Stimulated activated CD8-positive, alpha-beta memory T cell treated with anti-CD3 and anti-CD28 coated beads, Interleukin-4, amount 100 ng/mL, for 4 hours (primary cell): ENCODE measurements around the gene KLHL29.

Source experiments
- DNase-seq, 2 donors: peaks; one replicate each; pipeline ENCODE4 v3.0.0-alpha.2; 2020; ENCODE audit warnings: low read depth in 2 of 2, low spot score in 1 of 2

Gene KLHL29

DNA sequence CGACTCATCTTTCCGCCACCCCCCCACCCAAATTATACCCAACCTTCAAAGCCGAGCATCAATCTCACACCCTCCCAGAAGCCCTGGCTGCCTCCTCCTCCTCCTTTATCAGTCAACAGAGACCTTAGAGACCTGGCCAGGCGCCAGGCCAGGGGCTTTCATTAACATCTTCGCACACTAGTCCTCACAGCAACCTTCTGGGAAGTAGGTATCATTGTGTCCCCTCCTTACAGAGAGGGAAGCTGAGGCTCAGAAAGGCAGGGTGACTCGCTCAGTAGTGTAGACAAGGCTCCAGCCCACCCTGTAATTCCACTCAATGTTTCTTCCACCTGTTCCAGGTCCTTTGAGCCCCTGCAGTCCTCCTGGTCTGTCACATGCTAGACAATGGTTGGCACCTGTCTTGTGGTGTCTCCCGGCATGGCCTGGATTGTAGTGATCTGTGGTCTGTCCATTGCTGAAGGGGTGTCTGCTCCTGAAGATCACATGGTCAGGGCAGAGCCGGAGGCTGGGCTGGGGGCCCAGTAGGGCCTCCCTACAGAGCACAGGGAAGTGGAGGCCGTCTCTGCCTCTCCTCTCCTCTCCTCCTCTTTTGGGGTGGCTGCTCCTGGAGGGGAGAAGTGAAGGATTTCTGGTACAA is 36.0 kb downstream of the KLHL29 start:
- DNase-seq = no peak

GRCh38 chr2:23422089-23423061 is 37.4 kb downstream of the KLHL29 start:
- DNase-seq = no peak

DNA sequence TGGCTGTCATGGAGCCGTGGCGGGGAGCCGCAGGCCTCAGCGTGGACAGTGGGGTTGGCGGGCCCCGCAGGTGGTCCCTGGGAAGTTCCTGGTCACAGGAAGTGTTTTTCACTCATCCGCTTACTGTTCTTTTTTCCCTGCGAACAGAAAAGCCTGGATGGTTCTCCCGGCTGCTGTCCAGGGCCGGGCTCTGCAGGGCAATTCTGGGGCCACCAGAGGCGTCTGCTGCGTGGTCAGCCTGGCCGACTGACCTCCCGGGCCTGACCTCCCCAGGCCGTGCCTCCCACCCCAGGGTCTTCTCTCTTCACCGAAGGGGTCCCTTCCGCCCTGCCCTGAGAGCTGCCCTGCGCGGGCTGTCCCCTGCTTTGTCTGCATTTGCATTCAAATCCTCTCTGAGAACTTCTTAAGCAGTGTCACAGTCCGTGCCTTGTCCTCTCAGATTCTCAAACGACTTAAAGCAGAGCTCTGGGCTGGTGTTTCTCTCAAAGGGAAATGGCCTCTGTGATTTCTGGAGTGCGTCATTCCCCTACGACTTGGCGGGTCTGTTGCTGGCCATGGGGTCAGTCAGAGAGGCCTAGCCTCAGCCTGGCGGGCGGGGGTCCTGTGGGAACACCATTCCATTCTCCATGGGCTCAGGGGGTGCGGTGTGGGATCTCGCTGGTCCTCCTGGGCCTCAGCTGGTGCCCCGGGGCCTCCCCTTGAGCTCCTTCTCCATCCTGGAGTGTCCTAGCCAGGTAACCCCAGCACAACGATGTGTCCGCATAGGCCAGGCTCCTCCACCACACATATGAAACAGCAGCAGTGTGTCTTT is 38.3 kb downstream of the KLHL29 start:
- DNase-seq = no peak

- no peak for DNase-seq
Observed at GRCh38 chr2:23423873-23424680, 39.1 kb downstream of the KLHL29 start.

DNA sequence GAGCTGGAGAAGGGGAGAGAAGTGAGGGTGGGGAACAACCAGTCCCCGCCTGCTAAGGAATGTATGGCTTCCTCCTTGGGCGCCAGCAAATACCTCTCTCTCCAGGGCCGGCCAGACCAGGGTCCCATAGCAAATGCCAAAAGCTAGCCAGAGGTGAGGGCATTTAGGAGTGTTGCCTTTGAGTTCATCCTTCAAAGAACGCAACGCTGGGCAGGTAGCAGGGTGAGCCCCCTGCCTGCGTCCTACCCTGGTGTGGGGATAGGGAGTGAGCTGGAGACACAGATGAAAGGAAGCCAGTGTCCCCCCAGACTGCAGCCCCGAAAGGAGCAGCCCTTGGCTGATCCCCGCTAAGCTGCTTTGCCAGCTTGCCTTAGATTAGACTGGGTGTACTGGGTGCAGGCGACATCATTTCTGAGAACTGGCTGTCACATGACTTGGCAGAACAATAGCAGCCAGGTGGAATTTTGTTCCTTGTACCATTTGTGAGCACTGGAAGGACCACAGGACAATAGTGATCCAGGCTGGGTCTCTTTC is 40.4 kb downstream of the KLHL29 start:
- no peak for DNase-seq

DNA sequence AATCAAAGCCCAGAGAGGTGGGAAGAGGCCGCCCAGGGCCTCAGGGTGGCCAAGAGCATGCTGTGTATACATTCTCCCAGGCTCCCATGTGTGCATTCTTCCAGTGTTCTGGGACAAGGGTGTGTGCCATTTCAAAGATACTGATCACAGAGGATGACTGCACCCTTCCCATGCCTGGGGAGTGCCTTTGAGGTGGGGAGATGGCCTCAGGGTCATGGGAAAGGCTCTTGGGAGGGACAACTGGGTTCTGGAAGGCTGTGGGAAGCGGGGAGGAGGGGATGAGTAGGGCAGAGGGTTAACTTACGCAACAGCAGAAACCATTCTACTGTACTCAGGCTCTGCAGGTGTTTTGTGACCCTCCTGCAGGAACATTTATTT is 40.9 kb downstream of the KLHL29 start:
- DNase-seq = no peak

DNA sequence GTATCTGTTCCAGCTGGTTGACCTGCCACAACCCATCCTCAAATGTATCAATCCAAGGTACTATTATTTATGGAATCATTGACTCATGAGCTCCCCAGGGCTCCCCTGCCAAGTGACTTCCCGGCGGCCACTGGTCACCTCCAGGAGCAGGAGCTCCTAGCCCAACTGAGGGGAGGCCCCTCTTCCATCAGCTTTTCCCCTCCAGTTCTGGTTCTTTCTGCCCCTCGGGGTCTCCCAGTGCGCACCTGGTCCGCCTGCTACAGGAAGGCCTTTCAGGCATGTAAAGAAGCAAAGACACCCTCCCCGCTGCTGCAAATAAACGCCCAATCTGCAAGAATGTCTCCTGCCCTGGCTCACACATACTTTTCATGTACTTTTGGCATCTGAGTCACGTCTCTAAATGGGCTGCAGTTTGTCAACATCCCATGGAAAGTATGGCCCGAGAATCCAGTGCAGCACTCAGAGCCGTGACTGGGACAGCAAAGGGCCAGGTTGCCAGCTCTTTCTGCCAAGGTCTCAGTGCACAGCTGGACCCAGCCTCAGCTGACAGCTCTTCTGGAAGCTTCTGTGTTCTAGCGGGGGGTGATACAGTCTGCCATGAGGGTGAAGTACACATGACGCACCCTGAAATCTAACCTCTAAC is 41.4 kb downstream of the KLHL29 start:
- no peak for DNase-seq

DNA sequence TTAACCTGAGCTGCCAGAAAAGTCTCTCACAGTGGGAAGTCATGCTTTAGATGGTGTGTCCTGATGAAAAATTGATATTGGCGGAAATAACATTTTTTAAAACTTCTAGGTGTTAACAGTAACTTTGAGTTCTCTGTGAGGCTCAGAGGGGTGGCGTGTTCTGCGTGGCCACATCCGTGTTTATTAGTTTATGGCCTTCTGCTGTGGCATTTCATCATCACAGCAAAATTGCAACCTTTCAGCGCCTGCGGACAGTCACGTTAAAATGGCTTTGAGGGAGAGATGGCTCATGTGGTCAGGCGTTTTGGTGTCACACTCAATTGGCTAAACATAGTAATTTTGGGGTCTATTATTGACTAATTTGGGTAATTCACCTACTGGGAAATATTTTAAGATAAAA is 42.4 kb downstream of the KLHL29 start:
- no peak for DNase-seq

DNA sequence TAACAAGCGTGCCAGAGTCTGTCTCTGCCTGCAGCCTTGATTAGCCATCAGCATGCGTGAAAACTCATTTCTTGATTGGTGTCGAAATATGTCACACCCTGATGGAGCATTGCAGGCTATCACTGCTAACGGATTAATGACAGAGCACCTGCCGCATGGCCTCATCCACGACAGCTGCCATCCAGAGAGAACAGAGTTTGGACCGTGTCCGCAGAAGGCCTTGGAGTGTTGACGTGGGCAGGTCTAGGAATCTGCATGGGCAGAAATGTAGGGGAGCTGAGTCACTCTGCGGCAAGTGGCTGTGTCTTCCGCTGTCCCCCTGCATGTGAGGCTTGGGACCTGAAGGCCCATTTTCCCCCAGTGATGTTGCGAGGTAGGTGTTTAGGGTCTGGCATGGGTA is 43.0 kb downstream of the KLHL29 start:
- no peak for DNase-seq

- DNase-seq = no peak
Observed at GRCh38 chr2:23429036-23429435, 44.1 kb downstream of the KLHL29 start.

DNA sequence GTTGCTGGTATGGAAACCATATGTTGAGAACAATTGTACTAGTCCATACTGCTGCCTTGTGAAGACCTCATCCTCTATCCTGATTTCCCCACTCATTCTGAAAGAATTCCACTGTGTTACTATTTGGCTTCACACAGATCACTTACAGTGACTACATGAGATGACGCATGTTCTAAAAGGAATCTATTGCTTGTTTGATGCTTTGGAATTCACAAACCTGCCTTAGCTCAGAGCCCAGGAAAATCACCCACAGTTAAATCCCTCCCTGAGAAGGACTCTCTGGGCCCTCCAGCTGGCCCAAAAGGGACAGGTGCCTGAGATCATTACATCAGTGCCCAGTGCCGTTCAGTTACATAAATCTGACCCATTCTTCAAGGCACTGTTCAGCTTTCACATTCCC is 45.3 kb downstream of the KLHL29 start:
- DNase-seq = no peak

- DNase-seq = no peak
Observed at GRCh38 chr2:23432531-23432930, 47.6 kb downstream of the KLHL29 start.

GRCh38 chr2:23433282-23433681 is 48.3 kb downstream of the KLHL29 start:
- DNase-seq = no peak

GRCh38 chr2:23434721-23435121 is 49.7 kb downstream of the KLHL29 start:
- no peak for DNase-seq

DNA sequence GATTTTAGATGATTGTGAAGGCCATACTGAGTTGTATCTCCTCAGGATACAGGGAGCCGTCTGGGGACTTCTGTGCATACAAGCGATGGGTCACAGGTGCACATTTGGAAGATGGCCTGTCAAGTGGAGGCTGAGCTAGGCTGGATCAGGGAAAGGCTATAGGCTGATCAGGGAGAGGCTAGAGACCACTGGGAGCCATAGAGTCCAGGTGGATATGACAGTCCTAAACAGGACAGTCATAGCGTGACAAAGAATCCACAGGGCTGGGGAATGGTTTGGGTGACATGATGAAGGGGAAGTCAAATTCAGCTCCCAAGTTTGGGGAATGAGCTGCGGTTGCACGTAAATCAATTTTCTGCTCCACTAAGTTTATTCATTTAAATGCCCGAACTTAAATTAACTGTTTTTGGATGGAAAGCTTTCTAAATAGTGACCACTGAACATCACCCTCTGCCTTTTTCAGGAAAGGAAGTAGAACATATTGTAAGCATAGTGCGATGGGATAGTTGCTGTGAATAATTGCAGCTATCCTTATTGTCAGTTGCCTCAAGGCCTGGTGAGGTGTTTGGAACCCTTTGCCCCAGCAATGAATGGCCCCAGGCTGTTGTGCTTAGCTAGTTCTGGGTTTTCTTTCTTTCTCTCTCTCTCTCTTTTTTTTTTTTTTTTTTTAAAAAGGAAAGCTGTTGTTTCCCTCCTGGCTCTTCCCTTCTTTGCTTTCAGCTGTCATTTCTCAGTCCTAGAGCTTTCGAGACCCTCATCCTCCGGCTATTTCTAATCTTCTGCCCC is 50.5 kb downstream of the KLHL29 start:
- DNase-seq = no peak

DNA sequence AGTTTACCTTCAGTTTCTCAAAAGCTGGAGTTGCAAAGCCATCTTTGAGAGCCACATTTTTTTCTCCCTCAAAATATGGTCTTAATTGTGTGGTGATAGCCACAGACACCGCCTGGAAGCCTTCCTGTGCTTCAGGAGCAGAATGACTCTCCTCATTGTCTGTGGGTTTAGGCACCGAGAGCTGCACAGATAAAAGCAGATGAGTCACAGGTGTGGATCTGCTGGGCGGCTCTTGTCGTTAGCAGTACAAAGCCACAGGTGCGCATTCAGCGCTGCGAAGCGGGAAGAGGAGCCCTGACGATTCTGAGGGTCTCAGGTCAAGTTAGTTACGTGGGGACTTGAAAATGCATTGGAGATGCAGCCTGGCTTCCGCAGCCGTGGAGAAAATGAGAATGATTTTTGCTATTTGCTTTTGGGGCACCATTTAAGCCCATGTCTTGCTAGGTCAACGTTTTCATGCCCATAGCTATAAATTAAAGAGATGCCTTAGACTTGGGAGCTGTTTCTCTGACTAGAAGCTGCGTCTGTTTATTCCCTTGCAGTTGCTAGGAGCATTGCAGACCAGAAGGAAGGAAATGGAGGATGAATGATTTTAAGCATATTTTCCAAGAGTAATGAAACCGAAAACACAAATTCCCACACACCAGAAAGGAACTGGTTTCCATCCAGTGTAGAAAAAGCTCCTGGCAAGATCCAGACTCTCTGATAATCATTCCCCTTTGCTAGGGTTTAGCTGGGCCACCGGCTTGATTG is 51.5 kb downstream of the KLHL29 start:
- no peak for DNase-seq

- no peak for DNase-seq
Observed at GRCh38 chr2:23441414-23441813, 56.4 kb downstream of the KLHL29 start.

DNA sequence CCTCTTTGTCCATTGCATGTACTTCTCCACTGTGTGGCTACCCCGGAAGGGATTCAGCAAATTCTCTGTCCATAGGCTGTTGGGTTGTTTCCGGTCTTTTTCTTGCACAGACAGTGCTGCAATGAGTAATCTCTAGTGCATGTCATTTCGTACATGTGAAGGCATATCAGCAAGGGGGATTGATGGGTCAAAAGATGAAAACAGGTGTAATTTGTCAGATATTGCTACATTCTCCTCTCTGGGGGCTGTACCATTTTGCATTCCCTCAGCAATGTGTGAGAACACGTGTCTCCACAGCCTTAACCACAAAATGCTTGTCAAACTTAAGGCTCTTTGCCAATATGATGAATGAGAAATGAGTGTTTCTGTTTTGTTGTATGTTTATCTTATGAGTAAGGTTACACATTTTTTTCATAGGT is 60.5 kb downstream of the KLHL29 start:
- no peak for DNase-seq

- no peak for DNase-seq
Observed at GRCh38 chr2:23446916-23447315, 61.9 kb downstream of the KLHL29 start.
